Measurements from ENCODE around the gene DBP.
"Not testable (repeated sequence)": the region's sequence is repeated elsewhere in the genome, so short reads cannot be mapped to it uniquely, and the experiment has no call there.

DNA sequence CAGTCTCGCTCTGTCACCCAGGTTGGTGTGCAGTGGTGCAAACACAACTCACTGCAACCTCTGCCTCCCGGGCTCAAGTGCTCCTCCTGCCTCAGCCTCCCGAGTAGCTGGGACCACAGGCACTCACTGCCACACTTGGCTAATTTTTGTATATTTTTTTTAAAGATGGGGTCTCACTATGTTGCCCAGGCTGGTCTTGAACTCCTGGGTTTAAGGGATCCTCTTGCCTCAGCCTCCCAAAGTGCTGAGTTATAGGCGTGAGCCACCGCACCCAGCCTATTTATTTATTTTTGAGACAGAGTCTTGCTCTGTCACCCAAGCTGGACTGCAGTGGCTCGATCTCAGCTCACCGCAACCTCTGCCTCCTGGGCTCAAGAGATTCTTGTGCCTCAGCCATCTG, 49.5 kb upstream of the DBP start:
- TF ChIP-seq, protein P1, sequence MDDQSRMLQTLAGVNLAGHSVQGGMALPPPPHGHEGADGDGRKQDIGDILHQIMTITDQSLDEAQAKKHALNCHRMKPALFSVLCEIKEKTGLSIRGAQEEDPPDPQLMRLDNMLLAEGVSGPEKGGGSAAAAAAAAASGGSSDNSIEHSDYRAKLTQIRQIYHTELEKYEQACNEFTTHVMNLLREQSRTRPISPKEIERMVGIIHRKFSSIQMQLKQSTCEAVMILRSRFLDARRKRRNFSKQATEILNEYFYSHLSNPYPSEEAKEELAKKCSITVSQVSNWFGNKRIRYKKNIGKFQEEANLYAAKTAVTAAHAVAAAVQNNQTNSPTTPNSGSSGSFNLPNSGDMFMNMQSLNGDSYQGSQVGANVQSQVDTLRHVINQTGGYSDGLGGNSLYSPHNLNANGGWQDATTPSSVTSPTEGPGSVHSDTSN (CRISPR knock-in tag; IDR thresholded peaks at IDR 0.05), result not testable (repeated sequence)
- TF ChIP-seq ZBTB8A (tag by site-specific recombination; IDR thresholded peaks at IDR 0.05); ZBTB7A (tag by site-specific recombination; IDR thresholded peaks at IDR 0.05; ENCODE audit: low read depth): not testable (repeated sequence)
- TF ChIP-seq, protein P2, sequence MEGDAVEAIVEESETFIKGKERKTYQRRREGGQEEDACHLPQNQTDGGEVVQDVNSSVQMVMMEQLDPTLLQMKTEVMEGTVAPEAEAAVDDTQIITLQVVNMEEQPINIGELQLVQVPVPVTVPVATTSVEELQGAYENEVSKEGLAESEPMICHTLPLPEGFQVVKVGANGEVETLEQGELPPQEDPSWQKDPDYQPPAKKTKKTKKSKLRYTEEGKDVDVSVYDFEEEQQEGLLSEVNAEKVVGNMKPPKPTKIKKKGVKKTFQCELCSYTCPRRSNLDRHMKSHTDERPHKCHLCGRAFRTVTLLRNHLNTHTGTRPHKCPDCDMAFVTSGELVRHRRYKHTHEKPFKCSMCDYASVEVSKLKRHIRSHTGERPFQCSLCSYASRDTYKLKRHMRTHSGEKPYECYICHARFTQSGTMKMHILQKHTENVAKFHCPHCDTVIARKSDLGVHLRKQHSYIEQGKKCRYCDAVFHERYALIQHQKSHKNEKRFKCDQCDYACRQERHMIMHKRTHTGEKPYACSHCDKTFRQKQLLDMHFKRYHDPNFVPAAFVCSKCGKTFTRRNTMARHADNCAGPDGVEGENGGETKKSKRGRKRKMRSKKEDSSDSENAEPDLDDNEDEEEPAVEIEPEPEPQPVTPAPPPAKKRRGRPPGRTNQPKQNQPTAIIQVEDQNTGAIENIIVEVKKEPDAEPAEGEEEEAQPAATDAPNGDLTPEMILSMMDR (tag by site-specific recombination; IDR thresholded peaks at IDR 0.05), result not testable (repeated sequence)
